HCT116 (cell line): ENCODE measurements around the gene FGD5.

Source experiments
- CEBPB ChIP-seq: IDR thresholded peaks from 2 replicates; pipeline ENCODE4 v1.6.1; 2012; ENCODE audit warnings: low read depth
- EZH2 ChIP-seq: fragments of 200-600 bp; sonication (generic); IDR thresholded peaks from 2 replicates; pipeline ENCODE4 v1.6.1; 2017; ENCODE audit warnings: antibody characterized with exemption, mixed run types
- POLR2AphosphoS5 ChIP-seq: IDR thresholded peaks from 2 replicates; pipeline ENCODE4 v1.6.1; 2011; ENCODE audit warnings: mild to moderate bottlenecking, low read depth, low read length, moderate library complexity
- TF ChIP-seq, protein P1 (sequence below), 3 experiments: fragments of 200-600 bp in 1 of 3; sonication (generic) in 1 of 3; IDR thresholded peaks in 2 of 3; conservative IDR thresholded peaks in 1 of 3; 2 replicates each; pipeline ENCODE4 v1.5.1; 2012 to 2017; ENCODE audit warnings: low read depth in 2 of 3, low read length in 2 of 3, antibody characterized with exemption in 1 of 3, borderline replicate concordance in 1 of 3, control low read depth in 1 of 3, mild to moderate bottlenecking in 1 of 3, mixed read lengths in 1 of 3, mixed run types in 1 of 3, moderate library complexity in 1 of 3; ENCODE audit not compliant: insufficient read depth in 1 of 3

DNA sequence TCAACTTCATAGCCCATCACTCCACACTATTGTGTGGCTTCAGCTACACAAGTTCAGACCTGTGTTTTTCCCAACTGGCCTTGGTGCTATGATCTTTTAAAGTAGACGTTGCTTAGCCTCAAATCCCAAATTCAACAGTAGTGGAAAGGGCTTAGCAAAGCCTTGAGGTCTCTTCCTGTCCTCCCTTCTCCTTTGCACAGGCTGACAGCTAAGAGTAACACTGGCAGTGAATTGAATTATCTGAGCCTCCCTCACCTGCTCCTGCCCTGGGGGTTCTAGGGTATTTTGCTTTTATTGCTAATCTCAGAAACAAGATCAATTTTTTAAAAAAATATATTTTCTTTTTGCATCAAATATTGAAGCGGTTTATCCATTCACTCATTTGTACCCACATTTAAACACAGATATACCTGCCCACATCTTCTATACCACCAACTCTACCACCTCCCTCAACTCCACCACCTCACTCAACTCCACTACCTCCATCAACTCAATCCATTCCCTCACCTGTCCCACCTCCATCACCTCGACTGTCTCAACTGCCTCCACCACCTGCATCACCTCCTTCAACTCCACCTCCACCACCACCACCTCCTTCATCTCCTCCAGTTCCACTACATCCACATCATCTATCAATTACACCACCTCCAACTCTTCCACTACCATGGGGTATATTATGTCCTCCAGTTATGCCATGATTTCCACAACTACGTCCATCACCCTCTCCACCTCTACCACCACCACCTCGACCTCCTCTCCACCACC, 10.1 kb upstream of the FGD5 start:
- TF ChIP-seq, protein P1, sequence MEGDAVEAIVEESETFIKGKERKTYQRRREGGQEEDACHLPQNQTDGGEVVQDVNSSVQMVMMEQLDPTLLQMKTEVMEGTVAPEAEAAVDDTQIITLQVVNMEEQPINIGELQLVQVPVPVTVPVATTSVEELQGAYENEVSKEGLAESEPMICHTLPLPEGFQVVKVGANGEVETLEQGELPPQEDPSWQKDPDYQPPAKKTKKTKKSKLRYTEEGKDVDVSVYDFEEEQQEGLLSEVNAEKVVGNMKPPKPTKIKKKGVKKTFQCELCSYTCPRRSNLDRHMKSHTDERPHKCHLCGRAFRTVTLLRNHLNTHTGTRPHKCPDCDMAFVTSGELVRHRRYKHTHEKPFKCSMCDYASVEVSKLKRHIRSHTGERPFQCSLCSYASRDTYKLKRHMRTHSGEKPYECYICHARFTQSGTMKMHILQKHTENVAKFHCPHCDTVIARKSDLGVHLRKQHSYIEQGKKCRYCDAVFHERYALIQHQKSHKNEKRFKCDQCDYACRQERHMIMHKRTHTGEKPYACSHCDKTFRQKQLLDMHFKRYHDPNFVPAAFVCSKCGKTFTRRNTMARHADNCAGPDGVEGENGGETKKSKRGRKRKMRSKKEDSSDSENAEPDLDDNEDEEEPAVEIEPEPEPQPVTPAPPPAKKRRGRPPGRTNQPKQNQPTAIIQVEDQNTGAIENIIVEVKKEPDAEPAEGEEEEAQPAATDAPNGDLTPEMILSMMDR (IDR thresholded peaks at IDR 0.05 in 2 of 3, conservative IDR thresholded peaks at IDR 0.05 in 1 of 3; ENCODE audit: borderline replicate concordance in 1 of 3, insufficient read depth in 1 of 3, low read depth in 2 of 3, low read length in 2 of 3): no peak
- no peak for TF ChIP-seq EZH2
- no peak for TF ChIP-seq POLR2AphosphoS5
- TF ChIP-seq CEBPB: no peak
